Eye (tissue), 1 donor: ENCODE measurements around the gene LXN.
"Not testable (repeated sequence)": the region's sequence is repeated elsewhere in the genome, so short reads cannot be mapped to it uniquely, and the experiment has no call there.

Experiments
- DNase-seq: peaks from one replicate; pipeline ENCODE4 v3.0.0-alpha.2; 2015

LXN gene, protein sequence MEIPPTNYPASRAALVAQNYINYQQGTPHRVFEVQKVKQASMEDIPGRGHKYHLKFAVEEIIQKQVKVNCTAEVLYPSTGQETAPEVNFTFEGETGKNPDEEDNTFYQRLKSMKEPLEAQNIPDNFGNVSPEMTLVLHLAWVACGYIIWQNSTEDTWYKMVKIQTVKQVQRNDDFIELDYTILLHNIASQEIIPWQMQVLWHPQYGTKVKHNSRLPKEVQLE

DNA sequence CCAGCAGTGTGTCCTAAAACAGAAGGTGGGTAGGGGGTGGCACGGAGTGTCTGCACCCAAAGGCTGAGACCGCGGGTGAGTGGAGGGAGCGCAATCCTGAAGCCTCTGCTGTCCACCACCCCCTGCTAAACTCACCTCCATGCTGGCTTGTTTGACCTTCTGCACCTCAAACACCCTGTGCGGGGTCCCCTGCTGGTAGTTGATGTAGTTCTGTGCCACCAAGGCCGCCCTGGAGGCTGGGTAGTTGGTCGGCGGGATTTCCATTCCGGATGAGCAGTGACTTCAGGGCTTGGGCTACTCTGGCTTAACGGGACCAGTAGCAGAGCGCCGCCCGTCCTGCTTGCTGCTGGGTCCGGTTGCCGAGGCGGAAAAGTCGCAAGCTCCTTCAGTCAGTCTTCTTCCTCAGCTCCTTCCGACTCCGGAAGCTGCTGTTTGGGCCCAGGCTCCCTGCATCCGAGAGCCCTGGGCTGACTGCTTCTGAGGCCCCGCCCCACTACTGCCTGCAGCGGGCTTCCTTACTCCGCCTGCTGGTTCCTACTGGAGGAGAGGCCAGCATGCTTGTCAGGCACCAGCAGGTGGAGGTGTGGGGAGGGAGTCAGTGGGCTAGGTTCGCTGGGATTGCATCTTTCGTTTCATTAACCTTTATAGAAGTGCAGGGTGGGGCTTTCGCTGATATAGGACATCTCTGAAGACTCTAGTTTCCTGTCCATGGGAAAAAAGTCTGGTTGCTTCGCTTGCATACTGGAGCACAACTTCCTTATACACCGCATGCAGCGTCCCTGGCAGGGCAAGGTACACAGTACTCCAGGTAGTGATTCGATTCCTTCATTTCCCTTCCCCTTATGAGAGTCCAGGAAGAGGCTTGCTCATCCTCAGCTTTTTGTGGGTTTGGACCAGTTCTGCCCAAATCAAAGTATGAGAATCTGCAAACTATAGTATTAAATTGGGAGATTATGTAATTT lies at the start of gene LXN:
LXN (minus strand) TSS at position 434 of the 962 bp plus-strand sequence; CDS start at position 264, 170 bp downstream.
- DNase-seq: peak; percentile 84

DNA sequence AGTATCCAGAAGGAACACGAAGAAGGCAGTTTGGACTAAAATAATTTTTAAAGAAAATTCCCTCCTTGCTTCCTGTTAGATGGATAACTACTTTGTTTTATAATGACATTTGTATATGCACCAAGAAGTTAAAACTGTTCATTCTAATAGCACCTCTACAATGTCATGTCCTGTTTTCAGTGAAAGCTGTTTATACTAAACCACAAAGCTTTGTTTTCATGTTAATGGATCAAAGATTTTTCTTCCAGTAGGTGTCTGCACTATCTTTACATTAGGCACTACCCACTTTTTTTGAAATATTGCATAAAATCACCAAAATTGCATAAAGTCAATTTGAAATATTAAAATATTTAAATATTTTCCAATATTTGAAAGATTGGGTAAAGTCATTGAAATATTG lies 49.7 kb upstream of the LXN start:
- no peak for DNase-seq

- no peak for DNase-seq
Observed at GRCh38 chr3:158718490-158719170, 46.2 kb upstream of the LXN start.

- DNase-seq: no peak
Observed at GRCh38 chr3:158717576-158717975, 45.1 kb upstream of the LXN start.

- DNase-seq: peak; percentile 52
Observed at GRCh38 chr3:158713094-158713499, 40.6 kb upstream of the LXN start.

GRCh38 chr3:158712443-158712842 lies 40.0 kb upstream of the LXN start:
- DNase-seq: no peak

DNA sequence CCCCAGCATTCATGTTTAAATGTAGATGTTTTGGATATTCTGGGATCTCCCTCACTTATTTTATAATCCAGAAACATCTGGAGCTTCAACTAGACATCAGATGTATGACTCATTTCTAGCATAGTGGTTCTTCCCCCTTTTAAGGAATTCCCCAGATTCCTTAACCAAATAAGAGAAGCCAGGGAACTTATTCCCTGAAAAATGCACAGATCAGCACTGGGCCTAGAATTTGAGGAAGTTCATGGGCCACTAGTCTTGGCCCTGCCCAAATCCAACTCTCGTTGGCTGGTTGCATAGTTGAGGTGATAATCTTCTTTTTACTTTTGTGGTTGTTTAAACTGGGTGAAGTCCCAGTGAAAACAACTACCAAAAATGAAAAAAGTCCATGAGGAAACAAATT lies 39.4 kb upstream of the LXN start:
- no peak for DNase-seq

DNA sequence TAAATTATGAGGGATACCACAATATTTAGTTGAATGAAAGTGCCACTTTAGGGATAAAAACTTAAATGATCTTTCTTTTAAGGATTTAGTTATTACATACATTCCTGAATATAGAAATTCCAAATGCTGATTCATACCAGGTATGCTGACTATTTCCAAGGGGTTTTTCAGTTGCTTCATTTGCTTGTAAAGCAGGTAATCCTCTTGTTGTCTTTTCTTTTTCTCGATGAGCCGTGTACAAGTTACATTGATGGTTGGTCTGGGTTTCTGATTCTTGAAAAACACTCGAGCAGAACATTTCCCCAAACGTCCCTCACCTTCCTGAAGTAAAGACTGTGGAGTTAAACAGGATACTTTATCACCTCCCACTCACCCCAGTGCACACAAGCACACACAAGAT lies 38.2 kb upstream of the LXN start:
- DNase-seq: no peak

DNA sequence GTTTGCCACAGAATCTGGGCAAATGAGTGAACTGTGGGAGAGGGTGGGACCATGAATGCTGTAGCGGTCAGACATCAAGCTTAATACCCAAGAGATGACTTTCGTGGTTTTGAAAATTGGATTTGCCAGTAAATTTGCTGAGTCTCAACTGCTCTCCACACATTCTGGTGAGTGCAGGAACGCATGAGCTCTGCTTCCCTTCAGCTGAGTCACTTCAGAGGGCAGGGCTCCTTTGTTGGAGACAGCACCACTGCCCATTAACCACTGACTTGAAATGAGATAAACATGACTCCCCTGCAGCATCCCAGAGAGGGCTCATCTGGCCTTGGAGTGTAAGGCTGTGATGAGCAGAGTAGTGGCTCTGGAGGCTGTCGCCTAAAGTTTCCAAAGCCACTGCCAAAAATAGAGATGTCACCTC lies 37.2 kb upstream of the LXN start:
- peak; percentile 23 for DNase-seq

DNA sequence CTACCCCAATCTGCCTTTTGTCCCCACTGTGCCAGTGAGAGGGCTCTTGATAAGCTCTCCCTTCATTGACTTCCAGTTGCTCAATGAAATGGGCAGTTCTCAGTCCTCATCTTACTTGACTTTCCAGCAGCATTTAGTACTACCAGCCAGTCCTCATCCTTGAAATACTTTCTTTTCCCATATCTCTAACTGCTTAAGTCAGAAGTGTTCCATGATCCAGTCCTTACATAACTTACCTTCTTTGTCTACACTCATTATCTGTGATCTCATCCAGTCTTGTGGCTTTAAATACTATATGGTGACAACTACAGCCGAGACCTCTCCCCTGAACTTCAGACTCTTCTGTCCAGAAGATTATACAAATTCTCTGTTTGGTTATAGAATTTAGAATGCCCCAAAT lies 31.1 kb upstream of the LXN start:
- DNase-seq: no peak

GRCh38 chr3:158702815-158703481 lies 30.5 kb upstream of the LXN start:
- DNase-seq: no peak

- no peak for DNase-seq
Observed at GRCh38 chr3:158701420-158702065, 29.1 kb upstream of the LXN start.

- DNase-seq: no peak
Observed at GRCh38 chr3:158700559-158700958, 28.1 kb upstream of the LXN start.

GRCh38 chr3:158696618-158697017 lies 24.2 kb upstream of the LXN start:
- no peak for DNase-seq

GRCh38 chr3:158693866-158694456 lies 21.5 kb upstream of the LXN start:
- DNase-seq: not testable (repeated sequence)

GRCh38 chr3:158685159-158685558 lies 12.7 kb upstream of the LXN start:
- no peak for DNase-seq

- no peak for DNase-seq
Observed at GRCh38 chr3:158683230-158683962, 10.9 kb upstream of the LXN start.

GRCh38 chr3:158680861-158681260 lies 8.4 kb upstream of the LXN start:
- no peak for DNase-seq

DNA sequence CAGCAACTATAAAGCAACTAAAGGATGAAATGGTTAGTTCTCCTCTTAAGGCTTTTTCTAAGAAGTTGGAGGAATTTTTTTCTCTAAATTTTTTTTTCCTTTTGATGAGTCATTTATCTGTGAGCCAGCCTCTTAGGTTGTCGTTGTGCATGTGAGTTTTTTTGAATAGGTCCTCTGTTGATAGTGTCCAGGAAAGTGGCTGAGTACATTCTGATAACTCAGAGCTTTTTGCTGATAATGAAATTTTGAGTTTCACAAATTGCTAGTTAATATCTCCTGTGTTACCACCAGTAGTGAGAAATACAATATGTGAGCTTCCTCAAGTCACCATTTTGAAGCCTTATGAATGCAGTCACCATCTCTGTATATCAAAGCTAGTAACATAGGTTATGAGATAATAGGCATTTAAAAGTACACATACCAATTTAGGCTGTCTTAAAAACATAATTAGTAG lies 7.1 kb upstream of the LXN start:
- DNase-seq: no peak

- DNase-seq: no peak
Observed at GRCh38 chr3:158678687-158679086, 6.2 kb upstream of the LXN start.

GRCh38 chr3:158671821-158672214 lies 630 bp downstream of the LXN start:
- DNase-seq: no peak
